ENCODE results near the gene KCNC1.

KCNC1 gene

GRCh38 chr11:17770917-17771316 lies 36.3 kb downstream of the KCNC1 start:
- no peak for DNase-seq (ENCODE audit: insufficient read length, low spot score)
- TF ChIP-seq CTCF (IDR thresholded peaks at IDR 0.05; ENCODE audit: insufficient read depth, missing control alignments): no peak
- FAIRE-seq: no peak

- TF ChIP-seq CTCF (IDR thresholded peaks at IDR 0.05; ENCODE audit: insufficient read depth, missing control alignments): no peak
- DNase-seq (ENCODE audit: insufficient read length, low spot score) (no peak), FAIRE-seq (no peak)
Measured at GRCh38 chr11:17771415-17771814, 36.8 kb downstream of the KCNC1 start.

- TF ChIP-seq CTCF (IDR thresholded peaks at IDR 0.05; ENCODE audit: insufficient read depth, missing control alignments): no peak
- FAIRE-seq (no peak), DNase-seq (ENCODE audit: insufficient read length, low spot score) (no peak)
Measured at GRCh38 chr11:17771841-17772401, 37.3 kb downstream of the KCNC1 start.

GRCh38 chr11:17772704-17773600 lies 38.4 kb downstream of the KCNC1 start:
- no peak for FAIRE-seq
- TF ChIP-seq CTCF (IDR thresholded peaks at IDR 0.05; ENCODE audit: insufficient read depth, missing control alignments): no peak
- no peak for DNase-seq (ENCODE audit: insufficient read length, low spot score)

- DNase-seq (ENCODE audit: insufficient read length, low spot score): no peak
- no peak for TF ChIP-seq CTCF (IDR thresholded peaks at IDR 0.05; ENCODE audit: insufficient read depth, missing control alignments)
- no peak for FAIRE-seq
Measured at GRCh38 chr11:17773674-17774073, 39.1 kb downstream of the KCNC1 start.

GRCh38 chr11:17774232-17775034 lies 39.9 kb downstream of the KCNC1 start:
- DNase-seq (ENCODE audit: insufficient read length, low spot score): no peak
- no peak for TF ChIP-seq CTCF (IDR thresholded peaks at IDR 0.05; ENCODE audit: insufficient read depth, missing control alignments)
- FAIRE-seq: no peak
